DOHH2 (cell line): ENCODE results near the gene FGGY.

ENCODE experiments used
- H3F3A ChIP-seq: fragments of 200-600 bp; sonication (generic), shearing (Covaris generic); 2 replicates; pipeline ENCODE4 v1.6.0; 2016; ENCODE audit warnings: antibody characterized with exemption, mild to moderate bottlenecking; ENCODE audit not compliant: control insufficient read depth, insufficient read depth
- H3K27ac ChIP-seq: fragments of 200-600 bp; sonication (generic); 2 replicates; pipeline ENCODE4 v1.5.1; 2014; ENCODE audit warnings: low read depth, mild to moderate bottlenecking, low read length, moderate library complexity
- H3K27me3 ChIP-seq: fragments of 200-600 bp; sonication (generic); 2 replicates; pipeline ENCODE4 v1.6.1; 2014; ENCODE audit warnings: mild to moderate bottlenecking, low read length, mixed read lengths; ENCODE audit not compliant: control insufficient read depth
- H3K36me3 ChIP-seq: fragments of 200-600 bp; sonication (generic); 2 replicates; pipeline ENCODE4 v1.6.1; 2014; ENCODE audit warnings: mild to moderate bottlenecking, low read length, moderate library complexity, mixed read lengths; ENCODE audit not compliant: control insufficient read depth
- H3K4me1 ChIP-seq: fragments of 200-600 bp; sonication (generic); 2 replicates; pipeline ENCODE4 v1.6.1; 2014; ENCODE audit warnings: mild to moderate bottlenecking, low read length, mixed read lengths; ENCODE audit not compliant: control insufficient read depth
- H3K4me2 ChIP-seq: fragments of 200-600 bp; sonication (generic); 2 replicates; pipeline ENCODE4 v1.6.0; 2014; ENCODE audit warnings: mild to moderate bottlenecking, low read length, moderate library complexity
- H3K4me3 ChIP-seq: fragments of 200-600 bp; sonication (generic); 2 replicates; pipeline ENCODE4 v1.5.1; 2014; ENCODE audit warnings: mild to moderate bottlenecking, low read length, mixed read lengths
- H3K79me2 ChIP-seq: fragments of 200-600 bp; sonication (generic); 2 replicates; pipeline ENCODE4 v1.6.1; 2014; ENCODE audit warnings: mild to moderate bottlenecking, low read length, mixed read lengths; ENCODE audit not compliant: control insufficient read depth
- H3K9me2 ChIP-seq: fragments of 200-600 bp; sonication (generic); replicated peaks from 2 replicates; pipeline ENCODE4 v1.6.1; 2014; ENCODE audit warnings: mild to moderate bottlenecking, low read length, mixed read lengths; ENCODE audit not compliant: control insufficient read depth
- H3K9me3 ChIP-seq: fragments of 200-600 bp; sonication (generic); 2 replicates; pipeline ENCODE4 v1.6.1; 2014; ENCODE audit warnings: antibody characterized with exemption, low read length, mixed read lengths; ENCODE audit not compliant: control insufficient read depth, insufficient read depth
- H4K20me1 ChIP-seq: fragments of 200-600 bp; sonication (generic); 2 replicates; pipeline ENCODE4 v1.6.0; 2014; ENCODE audit warnings: low read depth, mild to moderate bottlenecking, antibody characterized with exemption, low read length, moderate library complexity; ENCODE audit not compliant: control insufficient read depth, insufficient read depth
- CTCF ChIP-seq: fragments of 200-600 bp; sonication (generic); IDR thresholded peaks from one replicate; pipeline ENCODE4 v1.5.1; 2014; ENCODE audit warnings: antibody characterized with exemption, mild to moderate bottlenecking, low read depth, low read length; ENCODE audit not compliant: poor library complexity, severe bottlenecking
- EZH2phosphoT487 ChIP-seq: fragments of 200-600 bp; sonication (generic); IDR thresholded peaks from 2 replicates; pipeline ENCODE4 v1.6.1; 2017; ENCODE audit warnings: borderline replicate concordance, mild to moderate bottlenecking, antibody characterized with exemption, low read length, moderate library complexity, mixed read lengths

FGGY gene

DNA sequence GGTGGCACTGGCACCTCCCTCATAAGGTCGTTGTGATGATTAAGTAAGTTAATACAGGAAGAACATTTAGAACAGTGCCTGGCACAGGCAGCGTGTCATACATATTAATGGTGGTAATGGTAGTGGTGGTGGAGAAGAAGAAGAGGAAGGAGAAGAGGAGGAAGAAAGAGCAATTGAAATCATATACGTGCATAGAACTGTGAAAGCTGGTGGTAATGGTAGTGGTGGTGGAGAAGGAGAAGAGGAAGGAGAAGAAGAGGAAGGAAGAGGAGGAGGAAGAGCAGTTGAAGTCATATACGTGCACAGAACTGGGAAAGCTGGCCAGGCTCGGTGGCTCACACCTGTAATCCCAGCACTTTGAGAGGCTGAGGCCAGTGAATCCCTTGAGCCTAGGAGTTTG, 396.5 kb downstream of the FGGY start:
- TF ChIP-seq CTCF (no peak), EZH2phosphoT487 (no peak)
- H3K4me2 ChIP-seq, result no peak overlapping the region
- H3K27me3 ChIP-seq, result no peaks in the 10 kb centered on the region
- no peak overlapping the region for H3K4me3 ChIP-seq
- no peaks in the 10 kb centered on the region for H3K79me2 ChIP-seq
- H3K36me3 ChIP-seq, result no peaks in the 10 kb centered on the region
- H3F3A ChIP-seq, result no peaks in the 10 kb centered on the region
- H4K20me1 ChIP-seq, result no peaks in the 10 kb centered on the region
- no peak overlapping the region for H3K27ac ChIP-seq
- no peaks in the 10 kb centered on the region for H3K9me2 ChIP-seq
- peaks cover 12% of the 10 kb centered on the region for H3K4me1 ChIP-seq
- no peaks in the 10 kb centered on the region for H3K9me3 ChIP-seq

- no peaks in the 10 kb centered on the region for H3K27me3 ChIP-seq
- no peaks in the 10 kb centered on the region for H3K36me3 ChIP-seq
- H3K4me3 ChIP-seq, result no peak overlapping the region
- TF ChIP-seq CTCF, result no peak
- no peak for TF ChIP-seq EZH2phosphoT487
- H3K4me2 ChIP-seq, result no peak overlapping the region
- peaks cover 12% of the 10 kb centered on the region for H3K4me1 ChIP-seq
- H3K9me3 ChIP-seq, result no peaks in the 10 kb centered on the region
- no peaks in the 10 kb centered on the region for H3K9me2 ChIP-seq
- H3K27ac ChIP-seq, result no peak overlapping the region
- no peaks in the 10 kb centered on the region for H4K20me1 ChIP-seq
- H3F3A ChIP-seq, result no peaks in the 10 kb centered on the region
- no peaks in the 10 kb centered on the region for H3K79me2 ChIP-seq
Measured at GRCh38 chr1:59695252-59695651, 398.4 kb downstream of the FGGY start.

DNA sequence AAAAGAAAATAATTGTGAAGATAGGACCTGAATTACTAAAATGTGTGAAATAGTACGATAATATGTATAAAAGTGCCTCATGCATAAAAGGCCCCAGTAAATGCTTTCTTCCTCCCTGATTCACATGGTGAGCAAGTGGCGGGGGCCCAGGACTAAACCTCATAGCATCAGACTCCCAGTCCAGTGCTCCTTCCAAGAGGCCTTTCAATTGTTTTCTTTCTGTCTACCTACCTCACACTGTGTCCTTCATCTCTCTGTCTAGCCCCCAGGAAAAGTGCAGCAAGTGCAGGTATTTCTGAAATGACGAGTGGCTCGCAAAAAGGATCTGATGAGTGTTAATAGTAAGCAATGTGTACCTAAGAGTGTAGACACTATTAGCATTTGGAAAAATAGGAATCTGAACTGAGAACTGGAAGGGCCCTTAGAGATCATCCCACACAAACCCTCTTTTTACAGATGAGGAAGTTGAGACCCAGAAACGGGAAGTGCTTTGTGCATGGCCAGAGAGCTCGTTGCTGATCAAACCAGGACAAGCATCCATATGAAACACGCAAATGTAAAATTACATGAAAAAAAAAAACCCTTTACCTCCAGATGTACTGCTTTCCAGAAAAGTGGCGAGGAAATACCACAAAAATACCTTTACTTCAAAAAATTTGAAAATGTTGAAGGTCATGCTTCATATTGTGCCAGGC, 399.7 kb downstream of the FGGY start:
- TF ChIP-seq CTCF (no peak), EZH2phosphoT487 (no peak)
- Histone ChIP-seq H3F3A (no peaks in the 10 kb centered on the region), H3K27me3 (no peaks in the 10 kb centered on the region), H4K20me1 (no peaks in the 10 kb centered on the region), H3K27ac (no peak overlapping the region), H3K9me3 (no peaks in the 10 kb centered on the region), H3K79me2 (no peaks in the 10 kb centered on the region), H3K4me2 (peak overlapping the region; percentile 19), H3K9me2 (no peaks in the 10 kb centered on the region), H3K36me3 (no peaks in the 10 kb centered on the region), H3K4me3 (peak overlapping the region; percentile 12; the same call in 1 of the 2 replicates), H3K4me1 (peaks cover 12% of the 10 kb centered on the region)
